ENCODE data around the gene FAAP100. TPM values are rescaled to one million over a fixed set of nuclear protein-coding genes. Genes with fewer than 3 reads are reported as not detected.
A peak's percentile ranks its signal among the peaks of the same experiment; 100 is the strongest.

FAAP100 gene
- total and polyA plus RNA-seq, 2 experiments from 2014 or later = 18.3 to 34.4 TPM

DNA sequence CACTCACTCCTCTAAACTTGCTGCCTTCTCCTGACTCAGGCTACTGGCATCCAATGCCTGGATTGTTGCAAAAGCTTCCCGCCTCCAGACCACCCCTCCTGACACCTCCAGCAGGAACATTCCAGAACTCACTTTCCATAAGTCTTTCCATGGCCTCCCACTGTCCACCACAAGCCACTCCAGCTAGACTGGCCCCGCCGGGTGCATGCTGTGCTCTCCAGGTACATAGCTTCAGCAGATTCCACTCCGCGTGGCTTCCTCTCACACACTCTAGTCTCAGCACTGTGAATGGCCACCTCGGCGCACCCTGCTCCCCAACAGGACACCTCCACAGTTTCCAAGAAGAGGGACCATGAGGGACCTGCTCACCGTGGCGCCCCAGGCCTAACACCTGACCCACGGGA, 25.9 kb upstream of the FAAP100 start:
- TF ChIP-seq EZH2phosphoT487 (IDR thresholded peaks at IDR 0.05; ENCODE audit: low read depth, severe bottlenecking, unreplicated experiment) (no peak), EZH2 (IDR thresholded peaks at IDR 0.05; ENCODE audit: borderline replicate concordance) (no peak)
- TF ChIP-seq, protein P1, sequence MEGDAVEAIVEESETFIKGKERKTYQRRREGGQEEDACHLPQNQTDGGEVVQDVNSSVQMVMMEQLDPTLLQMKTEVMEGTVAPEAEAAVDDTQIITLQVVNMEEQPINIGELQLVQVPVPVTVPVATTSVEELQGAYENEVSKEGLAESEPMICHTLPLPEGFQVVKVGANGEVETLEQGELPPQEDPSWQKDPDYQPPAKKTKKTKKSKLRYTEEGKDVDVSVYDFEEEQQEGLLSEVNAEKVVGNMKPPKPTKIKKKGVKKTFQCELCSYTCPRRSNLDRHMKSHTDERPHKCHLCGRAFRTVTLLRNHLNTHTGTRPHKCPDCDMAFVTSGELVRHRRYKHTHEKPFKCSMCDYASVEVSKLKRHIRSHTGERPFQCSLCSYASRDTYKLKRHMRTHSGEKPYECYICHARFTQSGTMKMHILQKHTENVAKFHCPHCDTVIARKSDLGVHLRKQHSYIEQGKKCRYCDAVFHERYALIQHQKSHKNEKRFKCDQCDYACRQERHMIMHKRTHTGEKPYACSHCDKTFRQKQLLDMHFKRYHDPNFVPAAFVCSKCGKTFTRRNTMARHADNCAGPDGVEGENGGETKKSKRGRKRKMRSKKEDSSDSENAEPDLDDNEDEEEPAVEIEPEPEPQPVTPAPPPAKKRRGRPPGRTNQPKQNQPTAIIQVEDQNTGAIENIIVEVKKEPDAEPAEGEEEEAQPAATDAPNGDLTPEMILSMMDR (IDR thresholded peaks at IDR 0.05; ENCODE audit: poor library complexity) = no peak
- Histone ChIP-seq H3K4me3 (no peak overlapping the region), H3K4me1 (ENCODE audit: insufficient read depth) (peaks cover 19% of the 10 kb centered on the region), H3K9me2 (replicated peaks; ENCODE audit: insufficient read depth) (no peaks in the 10 kb centered on the region), H3K4me2 (no peak overlapping the region), H2AFZ (no peak overlapping the region), H3K27ac (peak overlapping the region; percentile 48), H3K36me3 (replicated peaks; ENCODE audit: insufficient read depth, low read depth) (no peaks in the 10 kb centered on the region), H3K27me3 (no peaks in the 10 kb centered on the region), H4K20me1 (ENCODE audit: insufficient read depth, poor library complexity, severe bottlenecking) (peaks cover 6% of the 10 kb centered on the region), H3K79me2 (peaks cover 9% of the 10 kb centered on the region), H3K9me3 (ENCODE audit: low read depth) (no peaks in the 10 kb centered on the region)
- no peak for DNase-seq (ENCODE audit: low spot score)
- 90% methylated on average over 10 of the region's 10 CpGs for WGBS (ENCODE audit: low lambda C conversion rate, missing lambda C conversion rate)

DNA sequence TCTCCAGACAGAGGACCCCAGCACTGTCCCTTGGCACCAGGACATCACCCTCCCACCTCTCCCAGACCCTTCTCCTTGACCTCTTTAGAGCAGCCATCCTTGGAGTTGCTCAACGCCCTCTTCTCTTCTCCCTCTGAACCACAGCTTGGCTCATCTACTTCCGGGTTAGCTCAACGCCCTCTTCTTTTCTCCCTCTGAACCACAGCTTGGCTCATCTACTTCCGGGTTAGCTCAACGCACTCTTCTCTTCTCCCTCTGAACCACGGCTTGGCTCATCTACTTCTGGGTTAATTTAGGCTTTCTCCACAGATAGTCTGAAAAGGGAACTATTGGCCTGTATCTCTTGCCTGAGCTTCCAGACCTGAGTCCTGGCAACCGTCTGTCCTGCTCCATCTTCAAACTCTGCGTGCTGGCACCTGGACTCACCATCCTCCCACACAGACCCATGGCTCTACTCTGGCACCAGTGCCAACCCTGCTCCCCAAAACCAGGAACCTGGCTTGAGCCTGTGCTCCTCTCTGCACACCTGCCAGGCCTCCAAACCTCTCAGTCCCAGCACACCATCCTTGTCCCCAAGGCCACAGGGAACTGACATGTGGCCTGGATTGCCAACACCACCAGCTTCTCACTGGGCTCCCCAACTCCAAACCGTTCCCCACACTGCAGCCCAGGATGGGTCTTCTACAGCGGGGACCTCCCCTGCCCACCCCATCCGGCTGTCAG, 25.3 kb upstream of the FAAP100 start:
- peaks cover 6% of the 10 kb centered on the region for H4K20me1 ChIP-seq (ENCODE audit: insufficient read depth, poor library complexity, severe bottlenecking)
- H3K36me3 ChIP-seq (replicated peaks; ENCODE audit: insufficient read depth, low read depth) = no peaks in the 10 kb centered on the region

DNA sequence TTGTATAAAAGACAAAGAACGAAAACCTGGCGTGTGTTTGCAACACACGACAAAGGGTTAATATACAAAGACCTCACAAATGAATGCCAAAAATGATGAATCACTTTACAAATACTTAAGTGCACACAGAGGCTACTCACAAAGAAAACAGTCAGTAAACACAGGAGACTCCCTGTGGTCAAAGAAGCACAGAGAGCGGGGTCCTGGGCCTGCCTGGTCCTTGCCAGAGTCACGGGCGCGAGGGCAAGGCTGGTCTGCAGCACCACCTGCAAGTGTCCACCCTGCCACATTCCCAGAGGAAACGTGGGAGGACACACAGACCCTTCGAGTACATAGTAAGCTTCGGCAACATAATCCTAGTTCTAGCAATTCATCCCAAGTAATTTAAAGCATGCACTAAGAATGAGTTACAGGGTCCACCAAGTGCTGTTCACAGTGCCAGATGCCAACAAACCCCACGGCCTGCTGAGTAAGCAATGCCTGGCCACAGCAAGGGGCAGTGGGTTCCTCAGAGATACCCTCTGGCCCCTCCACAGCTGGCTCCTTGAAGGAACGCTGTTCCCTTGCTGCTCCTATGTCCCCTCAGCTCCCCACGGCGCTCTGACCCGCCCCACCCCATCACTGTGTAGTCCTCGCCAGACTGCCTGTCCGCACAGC, 24.6 kb upstream of the FAAP100 start:
- Histone ChIP-seq H3K27me3 (no peaks in the 10 kb centered on the region), H2AFZ (no peak overlapping the region), H3K79me2 (peaks cover 13% of the 10 kb centered on the region), H3K9me3 (ENCODE audit: low read depth) (no peaks in the 10 kb centered on the region), H3K4me1 (ENCODE audit: insufficient read depth) (peaks cover 19% of the 10 kb centered on the region), H3K27ac (peak overlapping the region; percentile 69), H4K20me1 (ENCODE audit: insufficient read depth, poor library complexity, severe bottlenecking) (peaks cover 6% of the 10 kb centered on the region), H3K4me3 (no peak overlapping the region), H3K4me2 (peak overlapping the region; percentile 42), H3K9me2 (replicated peaks; ENCODE audit: insufficient read depth) (no peaks in the 10 kb centered on the region), H3K36me3 (replicated peaks; ENCODE audit: insufficient read depth, low read depth) (no peaks in the 10 kb centered on the region)
- WGBS (ENCODE audit: low lambda C conversion rate, missing lambda C conversion rate) = 61% methylated on average over 15 of the region's 17 CpGs
- no peak for DNase-seq (ENCODE audit: low spot score)
- TF ChIP-seq, protein P1 (IDR thresholded peaks at IDR 0.05; ENCODE audit: poor library complexity) = no peak
- TF ChIP-seq EZH2 (IDR thresholded peaks at IDR 0.05; ENCODE audit: borderline replicate concordance) (no peak), EZH2phosphoT487 (IDR thresholded peaks at IDR 0.05; ENCODE audit: low read depth, severe bottlenecking, unreplicated experiment) (no peak)

More for the DNA sequence above, 25.3 kb upstream of the FAAP100 start:
- TF ChIP-seq EZH2phosphoT487 (IDR thresholded peaks at IDR 0.05; ENCODE audit: low read depth, severe bottlenecking, unreplicated experiment) = no peak
- TF ChIP-seq, protein P1 (IDR thresholded peaks at IDR 0.05; ENCODE audit: poor library complexity) = no peak
- Histone ChIP-seq H3K27ac (peak overlapping the region; percentile 69), H3K4me3 (no peak overlapping the region), H2AFZ (no peak overlapping the region), H3K9me2 (replicated peaks; ENCODE audit: insufficient read depth) (no peaks in the 10 kb centered on the region), H3K4me2 (peak overlapping the region; percentile 42), H3K9me3 (ENCODE audit: low read depth) (no peaks in the 10 kb centered on the region), H3K79me2 (peaks cover 11% of the 10 kb centered on the region), H3K4me1 (ENCODE audit: insufficient read depth) (peaks cover 19% of the 10 kb centered on the region), H3K27me3 (no peaks in the 10 kb centered on the region)
- 87% methylated on average over 11 of the region's 11 CpGs for WGBS (ENCODE audit: low lambda C conversion rate, missing lambda C conversion rate)
- no peak for DNase-seq (ENCODE audit: low spot score)

Data from hepatocyte (in vitro differentiated cells).